ENCODE data around the gene ZNF784.
A peak's percentile ranks its signal among the peaks of the same experiment; 100 is the strongest.

ZNF784 gene, protein sequence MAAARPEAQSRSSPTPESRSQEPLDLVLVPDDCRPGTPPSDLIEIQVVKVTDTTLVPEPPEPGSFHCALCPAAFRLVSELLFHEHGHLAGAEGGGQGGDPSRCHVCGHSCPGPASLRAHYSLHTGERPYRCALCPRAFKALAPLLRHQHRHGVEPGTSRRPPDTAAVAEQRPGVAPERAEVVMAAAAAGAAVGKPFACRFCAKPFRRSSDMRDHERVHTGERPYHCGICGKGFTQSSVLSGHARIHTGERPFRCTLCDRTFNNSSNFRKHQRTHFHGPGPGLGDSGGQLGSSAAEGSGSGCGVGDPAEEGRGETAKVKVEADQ

DNA sequence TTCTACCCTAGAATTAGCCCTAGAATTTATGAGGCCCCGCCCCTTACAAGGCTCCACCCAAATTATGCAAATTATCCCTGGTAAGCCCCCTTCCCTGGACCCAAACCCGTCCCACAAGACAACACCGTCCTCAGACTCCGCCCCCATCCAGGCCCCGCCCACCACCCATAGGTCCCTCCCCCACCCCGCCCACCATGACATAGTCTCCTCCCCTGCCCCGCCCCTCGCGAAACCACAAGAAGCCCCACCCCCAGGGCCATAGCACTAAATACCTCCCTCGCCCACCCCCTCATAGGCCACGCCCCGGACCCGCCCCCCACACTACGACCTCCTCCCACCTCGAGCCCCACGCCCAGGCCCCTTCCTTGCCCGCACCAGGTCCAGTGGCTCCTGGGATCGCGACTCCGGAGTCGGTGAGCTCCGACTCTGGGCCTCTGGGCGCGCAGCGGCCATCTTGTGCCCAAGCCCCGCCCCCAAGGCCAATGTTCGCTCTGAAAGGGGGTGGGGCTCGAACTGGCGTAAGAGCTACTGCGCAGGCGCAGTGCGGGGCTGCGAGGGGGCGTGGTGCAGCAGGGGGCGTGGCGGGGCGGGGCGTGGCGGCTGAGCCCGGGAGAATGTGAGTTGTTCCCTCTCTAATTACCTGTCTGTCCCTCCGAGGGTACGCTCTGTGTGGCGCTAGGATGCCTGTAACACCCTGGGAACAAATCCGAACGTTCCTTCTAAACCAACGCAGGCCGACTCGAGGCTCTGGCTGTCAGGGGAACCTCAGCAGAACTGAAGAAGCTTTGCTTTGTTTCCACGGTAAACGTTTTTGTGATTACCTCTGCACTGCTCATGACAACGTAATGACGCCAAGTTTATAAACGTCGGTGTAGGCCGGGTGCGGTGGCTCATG, at the start of gene ZNF784:
Gene ZNF784 (minus strand): TSS at position 458 of the 895 bp plus-strand sequence. CDS start 5 bp downstream, at position 453.
- Histone ChIP-seq H3K4me1 (ENCODE audit: control insufficient read depth, insufficient read depth, low read length) (no peaks in the 10 kb centered on the region), H3K4me3 (ENCODE audit: low read depth, low read length) (peak within 1 kb of the TSS; percentile 64), H3K9ac (ENCODE audit: low read depth, low read length) (peak within 1 kb of the TSS; percentile 79), H3K36me3 (ENCODE audit: control insufficient read depth, insufficient read depth, low read length) (peaks cover 4% of the 10 kb centered on the region), H3K9me3 (ENCODE audit: control insufficient read depth, insufficient read depth, low read length) (no peaks in the 10 kb centered on the region), H3K27me3 (ENCODE audit: control insufficient read depth, insufficient read depth, low read length) (no peaks in the 10 kb centered on the region)

DNA sequence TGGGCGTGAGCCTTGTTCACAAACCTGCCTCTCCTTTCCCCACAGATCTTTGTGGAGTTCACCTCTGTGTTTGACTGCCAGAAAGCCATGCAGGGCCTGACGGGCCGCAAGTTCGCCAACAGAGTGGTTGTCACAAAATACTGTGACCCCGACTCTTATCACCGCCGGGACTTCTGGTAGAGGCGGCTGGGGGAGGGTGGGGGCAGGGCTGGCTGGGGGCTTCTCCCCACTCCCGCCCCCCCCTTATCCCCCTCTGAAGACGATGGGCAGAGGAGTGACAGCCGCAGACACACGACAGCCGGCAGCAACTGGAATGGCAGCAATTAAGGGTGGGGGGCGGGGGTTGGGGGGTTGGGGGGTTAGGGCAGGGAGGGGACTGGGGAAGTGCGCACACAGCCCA, 49.5 kb upstream of the ZNF784 start:
- Histone ChIP-seq H3K4me1 (ENCODE audit: control insufficient read depth, insufficient read depth, low read length) (peaks cover 2% of the 10 kb centered on the region), H3K36me3 (ENCODE audit: control insufficient read depth, insufficient read depth, low read length) (peaks cover 25% of the 10 kb centered on the region), H3K27me3 (ENCODE audit: control insufficient read depth, insufficient read depth, low read length) (no peaks in the 10 kb centered on the region), H3K9me3 (ENCODE audit: control insufficient read depth, insufficient read depth, low read length) (no peaks in the 10 kb centered on the region), H3K9ac (ENCODE audit: low read depth, low read length) (no peak overlapping the region), H3K4me3 (ENCODE audit: low read depth, low read length) (peak overlapping the region; percentile 56)

DNA sequence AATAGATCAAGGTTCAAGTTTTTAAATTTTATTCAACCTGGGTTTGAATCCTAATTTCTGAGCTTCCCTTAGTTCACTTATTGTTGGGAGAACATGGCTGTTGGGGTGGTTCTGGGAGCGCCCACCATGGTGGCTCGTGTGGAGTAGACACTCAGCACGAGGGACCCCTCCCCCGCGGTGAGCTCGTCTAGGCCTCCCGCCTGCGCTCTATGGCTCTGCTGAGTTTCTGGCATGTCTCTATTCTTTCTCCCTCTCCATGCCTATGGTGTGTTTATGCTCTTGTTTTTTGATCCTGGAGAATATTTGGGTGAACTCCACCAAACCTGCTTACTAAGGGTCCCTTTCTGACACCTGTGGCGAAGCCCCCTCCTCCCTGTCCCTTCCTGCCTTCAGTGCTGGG, 49.1 kb upstream of the ZNF784 start:
- Histone ChIP-seq H3K4me1 (ENCODE audit: control insufficient read depth, insufficient read depth, low read length) (peaks cover 2% of the 10 kb centered on the region), H3K4me3 (ENCODE audit: low read depth, low read length) (no peak overlapping the region), H3K9ac (ENCODE audit: low read depth, low read length) (no peak overlapping the region), H3K27me3 (ENCODE audit: control insufficient read depth, insufficient read depth, low read length) (no peaks in the 10 kb centered on the region), H3K9me3 (ENCODE audit: control insufficient read depth, insufficient read depth, low read length) (no peaks in the 10 kb centered on the region), H3K36me3 (ENCODE audit: control insufficient read depth, insufficient read depth, low read length) (peaks cover 24% of the 10 kb centered on the region)

DNA sequence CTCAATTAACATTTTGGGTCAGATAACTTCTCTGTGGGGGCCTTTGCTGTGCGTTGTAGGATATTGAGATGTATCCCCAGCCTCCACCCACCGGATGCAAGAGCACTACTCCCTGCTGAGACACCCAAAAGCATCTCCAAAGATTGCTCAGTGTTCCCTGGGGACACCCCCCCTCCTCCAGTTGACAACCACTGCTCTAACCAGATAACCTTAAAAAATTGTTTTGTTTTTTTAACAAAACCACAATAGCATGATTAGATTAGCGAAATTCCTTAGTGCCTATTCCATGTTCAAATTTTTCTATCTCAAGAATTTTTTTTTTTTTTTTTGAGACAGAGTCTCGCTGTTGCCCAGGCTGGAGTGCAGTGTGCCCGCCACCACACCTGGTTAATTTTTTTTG, 48.1 kb upstream of the ZNF784 start:
- Histone ChIP-seq H3K9me3 (ENCODE audit: control insufficient read depth, insufficient read depth, low read length) (no peaks in the 10 kb centered on the region), H3K36me3 (ENCODE audit: control insufficient read depth, insufficient read depth, low read length) (peaks cover 29% of the 10 kb centered on the region), H3K9ac (ENCODE audit: low read depth, low read length) (no peak overlapping the region), H3K27me3 (ENCODE audit: control insufficient read depth, insufficient read depth, low read length) (no peaks in the 10 kb centered on the region), H3K4me3 (ENCODE audit: low read depth, low read length) (no peak overlapping the region), H3K4me1 (ENCODE audit: control insufficient read depth, insufficient read depth, low read length) (peaks cover 2% of the 10 kb centered on the region)

DNA sequence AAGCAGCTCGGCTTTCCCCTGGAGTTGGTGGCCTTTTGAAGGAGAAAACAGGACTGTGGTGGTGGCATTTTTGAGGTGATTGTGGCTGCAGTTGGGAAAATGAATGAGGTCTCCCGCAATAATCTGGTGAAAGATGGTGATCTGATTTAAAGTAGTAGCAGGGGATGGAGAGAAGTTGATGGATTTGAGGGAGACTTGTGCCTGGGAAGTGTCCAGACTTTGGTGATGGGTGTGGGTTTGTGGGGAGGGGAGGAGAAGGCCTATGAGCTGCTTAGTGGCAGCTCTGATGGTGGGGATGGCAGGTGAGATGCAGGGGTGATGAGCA, 46.6 kb upstream of the ZNF784 start:
- peaks cover 2% of the 10 kb centered on the region for H3K4me1 ChIP-seq (ENCODE audit: control insufficient read depth, insufficient read depth, low read length)
- no peak overlapping the region for H3K9ac ChIP-seq (ENCODE audit: low read depth, low read length)
- peaks cover 42% of the 10 kb centered on the region for H3K36me3 ChIP-seq (ENCODE audit: control insufficient read depth, insufficient read depth, low read length)

DNA sequence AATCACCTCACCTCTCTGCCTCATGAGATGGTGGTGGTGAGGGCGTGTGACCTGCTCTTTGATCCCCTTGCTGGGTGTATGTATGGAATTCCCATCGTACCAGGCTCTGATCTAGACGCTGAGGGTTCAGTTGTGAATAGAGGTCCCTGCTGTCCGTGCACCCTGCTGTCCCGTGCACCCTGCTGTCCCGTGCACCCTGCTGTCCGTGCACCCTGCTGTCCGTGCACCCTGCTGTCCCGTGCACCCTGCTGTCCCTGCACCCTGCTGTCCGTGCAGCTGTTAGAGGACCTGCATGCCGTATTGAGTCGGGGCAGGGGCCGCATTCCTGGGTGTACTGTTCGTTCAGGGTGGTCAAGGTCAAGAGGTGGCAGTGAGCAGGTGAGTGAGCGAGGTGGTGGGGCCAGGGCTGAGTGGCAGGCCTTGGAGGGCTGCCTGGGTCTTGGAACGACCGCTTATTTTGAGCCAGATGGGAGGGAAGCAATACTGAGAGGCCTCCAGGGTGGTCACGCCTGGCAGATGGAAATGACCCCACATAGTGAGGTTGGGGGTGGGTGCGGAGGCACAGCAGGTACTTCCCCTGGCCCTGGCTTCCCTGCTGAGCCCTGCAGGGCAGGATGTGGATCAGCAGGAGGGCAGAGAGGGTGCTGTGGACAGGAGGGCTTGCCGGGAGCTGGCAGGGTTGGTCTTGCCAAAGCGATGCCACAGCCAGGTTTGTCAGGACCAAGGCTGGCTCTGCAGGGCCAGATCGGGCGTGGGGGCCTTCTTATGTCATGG, 46.1 kb upstream of the ZNF784 start:
- Histone ChIP-seq H3K9ac (ENCODE audit: low read depth, low read length) (no peak overlapping the region), H3K4me1 (ENCODE audit: control insufficient read depth, insufficient read depth, low read length) (peaks cover 2% of the 10 kb centered on the region), H3K27me3 (ENCODE audit: control insufficient read depth, insufficient read depth, low read length) (no peaks in the 10 kb centered on the region), H3K36me3 (ENCODE audit: control insufficient read depth, insufficient read depth, low read length) (peaks cover 48% of the 10 kb centered on the region), H3K4me3 (ENCODE audit: low read depth, low read length) (no peak overlapping the region), H3K9me3 (ENCODE audit: control insufficient read depth, insufficient read depth, low read length) (no peaks in the 10 kb centered on the region)

More for the DNA sequence above, 46.6 kb upstream of the ZNF784 start:
- no peak overlapping the region for H3K4me3 ChIP-seq (ENCODE audit: low read depth, low read length)
- no peaks in the 10 kb centered on the region for H3K9me3 ChIP-seq (ENCODE audit: control insufficient read depth, insufficient read depth, low read length)
- H3K27me3 ChIP-seq (ENCODE audit: control insufficient read depth, insufficient read depth, low read length), result no peaks in the 10 kb centered on the region

DNA sequence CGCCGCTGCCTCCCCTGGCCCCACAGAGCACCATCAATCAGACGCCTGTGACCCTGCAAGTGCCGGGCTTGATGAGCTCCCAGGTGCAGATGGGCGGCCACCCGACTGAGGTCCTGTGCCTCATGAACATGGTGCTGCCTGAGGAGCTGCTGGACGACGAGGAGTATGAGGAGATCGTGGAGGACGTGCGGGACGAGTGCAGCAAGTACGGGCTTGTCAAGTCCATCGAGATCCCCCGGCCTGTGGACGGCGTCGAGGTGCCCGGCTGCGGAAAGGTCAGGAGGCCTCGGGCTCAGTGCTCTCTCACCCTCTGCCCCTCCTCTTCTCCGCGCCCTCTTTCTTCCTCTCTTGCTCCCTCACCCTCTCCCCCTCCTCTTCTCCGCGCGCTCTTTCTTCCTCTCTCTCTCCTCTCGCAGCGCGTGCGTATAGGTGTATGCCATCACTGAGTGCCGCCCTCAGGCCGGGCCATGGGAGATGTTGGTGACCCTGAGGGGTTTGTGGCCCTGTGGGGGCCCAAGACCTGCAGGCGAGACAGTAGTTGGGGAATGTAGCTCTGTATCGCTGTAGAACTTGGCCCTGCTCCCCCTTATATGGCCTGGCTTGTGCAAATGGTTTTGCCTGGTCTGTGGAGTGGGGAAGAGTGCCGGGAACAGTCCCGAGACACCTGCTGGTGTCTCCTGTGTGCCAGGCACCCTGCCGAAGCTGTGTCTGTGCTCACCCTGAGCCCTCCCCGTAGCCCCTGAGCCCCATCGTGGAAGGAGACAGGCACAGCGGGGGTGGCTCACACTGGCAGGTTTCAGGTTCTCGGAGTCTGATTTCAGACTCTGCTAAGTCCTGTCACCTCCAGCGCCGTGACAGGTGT, 45.3 kb upstream of the ZNF784 start:
- Histone ChIP-seq H3K9me3 (ENCODE audit: control insufficient read depth, insufficient read depth, low read length) (no peaks in the 10 kb centered on the region), H3K9ac (ENCODE audit: low read depth, low read length) (no peak overlapping the region), H3K36me3 (ENCODE audit: control insufficient read depth, insufficient read depth, low read length) (peaks cover 52% of the 10 kb centered on the region), H3K4me3 (ENCODE audit: low read depth, low read length) (no peak overlapping the region), H3K4me1 (ENCODE audit: control insufficient read depth, insufficient read depth, low read length) (peaks cover 2% of the 10 kb centered on the region), H3K27me3 (ENCODE audit: control insufficient read depth, insufficient read depth, low read length) (no peaks in the 10 kb centered on the region)

DNA sequence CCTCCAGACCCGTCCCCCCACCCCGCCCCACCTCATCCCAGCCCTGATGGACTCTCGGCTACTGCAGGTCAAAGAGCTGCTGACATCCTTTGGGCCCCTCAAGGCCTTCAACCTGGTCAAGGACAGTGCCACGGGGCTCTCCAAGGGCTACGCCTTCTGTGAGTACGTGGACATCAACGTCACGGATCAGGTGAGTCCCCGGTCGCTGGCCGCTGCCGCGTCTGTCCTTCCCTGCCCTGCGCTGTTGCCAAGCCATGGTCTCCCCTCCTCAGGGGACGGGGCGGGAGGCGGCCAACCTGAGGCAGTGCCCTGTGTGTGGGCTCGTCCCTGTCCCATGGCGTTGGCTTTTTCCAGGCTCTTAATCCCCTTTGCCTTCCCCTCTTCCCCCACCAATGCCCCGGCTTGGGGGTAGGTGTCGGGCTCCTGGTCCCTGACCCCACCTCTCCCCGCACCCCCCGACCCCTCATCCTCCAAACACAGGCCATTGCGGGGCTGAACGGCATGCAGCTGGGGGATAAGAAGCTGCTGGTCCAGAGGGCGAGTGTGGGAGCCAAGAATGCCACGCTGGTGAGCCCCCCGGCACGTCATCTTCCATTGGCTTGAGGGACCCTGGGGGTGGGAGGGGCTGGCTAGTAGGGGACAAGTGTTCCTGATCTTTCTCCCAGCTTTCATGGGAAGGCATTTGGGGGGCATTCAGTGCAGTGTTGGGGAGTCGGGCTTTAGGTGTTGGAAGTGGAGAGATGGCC, 44.4 kb upstream of the ZNF784 start:
- peaks cover 2% of the 10 kb centered on the region for H3K4me1 ChIP-seq (ENCODE audit: control insufficient read depth, insufficient read depth, low read length)
- H3K27me3 ChIP-seq (ENCODE audit: control insufficient read depth, insufficient read depth, low read length), result no peaks in the 10 kb centered on the region
- no peak overlapping the region for H3K9ac ChIP-seq (ENCODE audit: low read depth, low read length)
- H3K4me3 ChIP-seq (ENCODE audit: low read depth, low read length), result no peak overlapping the region
- no peaks in the 10 kb centered on the region for H3K9me3 ChIP-seq (ENCODE audit: control insufficient read depth, insufficient read depth, low read length)
- H3K36me3 ChIP-seq (ENCODE audit: control insufficient read depth, insufficient read depth, low read length), result peaks cover 60% of the 10 kb centered on the region

DNA sequence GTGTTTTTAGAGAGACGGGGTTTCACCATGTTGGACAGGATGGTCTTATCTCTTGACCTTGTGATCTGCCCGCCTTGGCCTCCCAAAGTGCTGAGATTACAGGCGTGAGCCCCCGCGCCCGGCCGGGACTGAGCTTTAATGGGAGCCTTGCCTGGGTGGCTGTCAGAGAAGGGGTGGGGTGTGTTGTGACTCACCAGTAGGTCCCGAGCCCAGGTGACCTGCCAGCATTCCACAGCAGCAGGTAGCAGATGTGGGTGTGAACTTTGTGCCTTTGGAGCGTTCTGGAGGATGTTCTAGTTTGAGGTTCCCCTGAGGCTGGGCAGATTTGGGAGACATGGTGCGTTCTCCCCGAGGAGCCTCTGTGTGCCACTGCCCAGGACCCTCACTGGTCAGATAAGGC, 43.6 kb upstream of the ZNF784 start:
- Histone ChIP-seq H3K4me1 (ENCODE audit: control insufficient read depth, insufficient read depth, low read length) (no peaks in the 10 kb centered on the region), H3K9ac (ENCODE audit: low read depth, low read length) (no peak overlapping the region), H3K27me3 (ENCODE audit: control insufficient read depth, insufficient read depth, low read length) (no peaks in the 10 kb centered on the region), H3K9me3 (ENCODE audit: control insufficient read depth, insufficient read depth, low read length) (no peaks in the 10 kb centered on the region), H3K36me3 (ENCODE audit: control insufficient read depth, insufficient read depth, low read length) (peaks cover 68% of the 10 kb centered on the region), H3K4me3 (ENCODE audit: low read depth, low read length) (no peak overlapping the region)

DNA sequence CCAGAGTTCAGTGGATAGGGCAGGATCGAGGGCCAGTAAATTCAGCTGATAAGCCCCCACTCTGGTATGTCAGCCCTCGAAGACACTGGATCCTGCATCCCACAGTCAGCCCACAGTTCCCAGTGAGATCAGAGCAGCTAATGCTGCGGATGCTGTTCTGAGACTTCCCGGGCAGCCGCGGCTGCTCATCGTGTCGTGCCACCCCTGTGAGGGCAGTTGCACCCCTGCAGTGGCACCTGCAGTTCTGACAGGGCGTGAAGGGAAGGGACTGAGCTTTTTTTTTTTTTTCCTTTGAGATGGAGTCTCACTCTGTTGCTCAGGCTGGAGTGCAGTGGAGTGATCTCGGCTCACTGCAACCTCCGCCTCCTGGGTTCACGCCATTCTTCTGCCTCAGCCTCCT, 43.1 kb upstream of the ZNF784 start:
- Histone ChIP-seq H3K27me3 (ENCODE audit: control insufficient read depth, insufficient read depth, low read length) (no peaks in the 10 kb centered on the region), H3K4me1 (ENCODE audit: control insufficient read depth, insufficient read depth, low read length) (no peaks in the 10 kb centered on the region), H3K36me3 (ENCODE audit: control insufficient read depth, insufficient read depth, low read length) (peaks cover 73% of the 10 kb centered on the region), H3K9me3 (ENCODE audit: control insufficient read depth, insufficient read depth, low read length) (no peaks in the 10 kb centered on the region), H3K9ac (ENCODE audit: low read depth, low read length) (no peak overlapping the region), H3K4me3 (ENCODE audit: low read depth, low read length) (no peak overlapping the region)

Data from iPS-15b (cell line).